GM19468 (cell line): Measurements from ENCODE around the gene SIPA1L3.

Experiments used
- ATAC-seq: cut with Tn5 transposase; IDR thresholded peaks from one replicate; pipeline ENCODE4 v1.9.1; 2021; ENCODE audit warnings: mild to moderate bottlenecking, moderate library complexity, moderate number of reproducible peaks; ENCODE audit not compliant: unreplicated experiment; ENCODE audit errors: extremely low read depth

Gene SIPA1L3

DNA sequence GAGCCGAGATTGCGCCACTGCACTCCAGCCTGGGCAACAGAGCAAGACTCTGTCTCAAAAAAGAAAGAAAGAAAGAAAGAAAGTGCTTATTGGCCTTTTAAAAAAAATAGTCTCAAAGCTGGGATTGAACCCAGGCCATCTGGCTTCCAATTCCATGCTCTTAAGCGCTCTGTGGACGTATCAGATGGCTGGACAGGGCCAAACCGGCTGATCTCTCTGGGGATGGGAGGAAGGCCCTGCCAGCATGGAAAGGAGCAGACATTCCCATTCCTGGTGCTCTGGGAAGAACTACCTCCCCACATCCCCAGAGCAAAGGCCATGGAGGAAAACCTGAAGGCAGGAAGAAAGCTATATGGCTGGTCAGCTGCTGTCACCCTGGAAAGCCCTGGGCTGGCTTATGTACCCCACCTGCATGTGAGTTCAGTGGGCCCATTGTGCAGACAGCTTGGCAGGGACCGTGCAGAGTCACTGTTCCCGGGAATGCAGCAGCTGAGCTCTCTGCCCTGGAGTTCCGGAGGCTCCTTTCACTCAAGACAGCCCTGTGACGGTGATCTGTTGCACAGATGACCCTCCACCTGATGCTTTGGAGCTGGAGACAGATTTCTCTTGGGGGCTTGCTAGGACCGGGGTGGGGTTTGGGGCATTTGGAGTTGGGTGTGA lies 84.3 kb downstream of the SIPA1L3 start:
- no peak for ATAC-seq

- ATAC-seq, result no peak
Observed at GRCh38 chr19:37991841-37992248, 84.8 kb downstream of the SIPA1L3 start.

DNA sequence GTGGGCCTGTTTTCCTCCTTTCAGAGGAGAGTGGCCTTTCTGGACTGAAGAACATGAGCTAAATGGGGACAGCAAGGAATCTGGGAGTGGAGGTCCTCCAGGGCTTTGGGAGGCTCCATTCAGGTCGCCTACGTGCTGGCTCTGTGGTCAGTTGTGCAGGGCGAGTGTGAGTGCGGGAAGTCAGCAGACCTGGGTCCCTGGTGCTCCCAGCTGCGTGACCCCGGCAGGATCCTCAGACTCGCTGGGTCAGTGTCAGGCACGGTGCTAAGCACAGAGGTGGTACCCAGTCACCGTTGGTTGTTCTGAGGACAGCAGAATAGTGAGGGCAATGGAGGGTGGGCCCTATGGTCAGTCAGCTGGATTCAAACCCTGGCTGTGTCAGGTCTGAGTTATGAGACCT lies 85.8 kb downstream of the SIPA1L3 start:
- ATAC-seq, result no peak

GRCh38 chr19:37994823-37995130 lies 87.8 kb downstream of the SIPA1L3 start:
- ATAC-seq, result no peak

- ATAC-seq, result no peak
Observed at GRCh38 chr19:37995346-37995745, 88.3 kb downstream of the SIPA1L3 start.

- no peak for ATAC-seq
Observed at GRCh38 chr19:37997911-37998344, 90.9 kb downstream of the SIPA1L3 start.

GRCh38 chr19:37998801-37999308 lies 91.8 kb downstream of the SIPA1L3 start:
- ATAC-seq, result no peak

DNA sequence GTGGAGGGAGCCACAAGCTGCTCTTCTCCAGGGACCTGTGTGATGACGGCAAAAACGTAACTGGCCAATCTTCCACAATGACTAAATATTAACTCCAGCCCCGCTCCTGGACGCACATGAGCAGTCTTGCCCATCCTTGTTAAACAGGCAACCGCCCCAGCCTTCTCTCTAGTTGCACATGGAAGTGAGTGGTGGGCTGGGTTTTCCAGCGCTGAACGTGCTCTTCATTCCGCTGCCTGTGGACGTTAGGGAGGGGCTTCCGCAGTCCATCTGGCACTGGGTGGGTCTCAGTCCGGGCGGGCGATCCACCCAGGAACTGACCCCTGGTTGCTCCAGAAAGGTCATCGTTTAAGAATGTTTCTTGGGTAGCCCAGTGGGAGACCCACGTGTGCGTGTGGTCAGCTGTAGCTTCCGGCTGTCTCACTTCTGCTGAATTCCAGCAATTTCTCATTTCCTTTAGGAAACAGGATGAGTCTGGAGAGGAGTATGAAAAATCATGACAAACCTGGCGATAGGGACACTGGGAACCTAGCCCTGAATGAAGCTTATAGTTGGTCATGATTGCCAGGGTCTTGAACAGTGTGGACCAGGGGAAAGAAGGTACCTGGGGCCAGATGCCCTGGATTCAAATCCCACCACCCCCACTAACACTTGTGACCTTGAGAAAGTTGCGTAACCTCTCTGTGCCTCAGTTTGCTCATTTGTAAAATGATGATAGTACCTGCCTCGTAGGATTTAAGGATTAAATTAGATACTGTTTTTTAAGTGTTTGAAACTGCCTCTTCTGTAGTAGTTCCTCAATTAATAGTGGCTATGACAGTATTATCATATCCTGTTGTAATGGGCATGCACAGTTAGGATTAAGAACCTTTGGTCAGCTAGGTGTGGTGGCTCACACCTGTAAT lies 92.6 kb downstream of the SIPA1L3 start:
- ATAC-seq, result no peak

- ATAC-seq, result no peak
Observed at GRCh38 chr19:38001158-38001781, 94.3 kb downstream of the SIPA1L3 start.

- no peak for ATAC-seq
Observed at GRCh38 chr19:38003438-38004185, 96.6 kb downstream of the SIPA1L3 start.

DNA sequence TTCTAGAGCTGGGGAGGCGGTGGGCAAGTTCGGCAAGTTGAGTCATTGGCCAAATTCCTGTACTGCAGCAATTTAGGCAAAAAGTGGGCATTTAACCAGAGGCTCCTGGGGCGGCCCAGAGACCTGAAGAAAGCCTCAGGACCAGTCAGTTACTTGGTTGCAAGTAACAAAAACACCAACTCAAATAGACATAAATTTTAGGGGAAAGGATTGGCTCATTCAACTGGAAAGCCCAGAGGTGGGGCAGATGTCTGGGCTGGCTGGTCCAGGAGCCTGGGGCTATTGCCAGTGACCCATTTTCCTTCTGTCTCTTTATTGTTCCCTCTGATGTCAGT lies 97.1 kb downstream of the SIPA1L3 start:
- no peak for ATAC-seq

- no peak for ATAC-seq
Observed at GRCh38 chr19:38004521-38005223, 97.7 kb downstream of the SIPA1L3 start.

- ATAC-seq, result no peak
Observed at GRCh38 chr19:38005224-38005614, 98.2 kb downstream of the SIPA1L3 start.

DNA sequence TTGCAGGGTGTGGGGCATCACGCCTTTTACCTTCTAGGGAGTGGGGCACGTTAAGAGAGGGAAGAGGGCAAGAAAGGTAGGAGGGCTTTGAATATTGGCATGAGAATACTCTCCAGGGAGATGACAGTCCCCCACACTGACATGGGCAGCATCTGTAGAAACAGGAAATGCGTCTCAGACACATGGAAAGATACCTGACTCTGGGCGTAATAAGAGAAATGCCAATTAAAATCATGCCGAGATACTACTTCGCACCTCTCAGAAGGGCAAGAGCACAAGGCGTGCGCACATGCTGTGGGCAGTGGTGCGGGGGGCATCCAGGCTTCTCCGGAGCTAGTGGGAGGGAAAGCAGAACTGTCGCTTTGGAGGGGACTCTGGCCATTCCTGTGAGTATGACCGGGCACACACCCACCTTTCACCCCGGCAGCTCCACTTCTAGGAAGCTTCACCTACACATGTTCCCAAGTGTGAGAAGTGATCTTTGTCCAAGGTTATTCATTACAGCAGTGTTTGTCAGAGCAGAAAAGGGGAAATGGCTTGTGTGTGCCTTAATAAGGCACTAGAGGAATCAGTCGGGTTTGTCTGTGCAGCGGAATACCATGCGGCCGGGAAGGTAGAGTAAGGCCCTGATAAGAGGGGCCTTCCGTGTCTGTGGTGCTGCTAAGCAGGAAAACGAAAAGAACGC lies 99.5 kb downstream of the SIPA1L3 start:
- ATAC-seq, result no peak

DNA sequence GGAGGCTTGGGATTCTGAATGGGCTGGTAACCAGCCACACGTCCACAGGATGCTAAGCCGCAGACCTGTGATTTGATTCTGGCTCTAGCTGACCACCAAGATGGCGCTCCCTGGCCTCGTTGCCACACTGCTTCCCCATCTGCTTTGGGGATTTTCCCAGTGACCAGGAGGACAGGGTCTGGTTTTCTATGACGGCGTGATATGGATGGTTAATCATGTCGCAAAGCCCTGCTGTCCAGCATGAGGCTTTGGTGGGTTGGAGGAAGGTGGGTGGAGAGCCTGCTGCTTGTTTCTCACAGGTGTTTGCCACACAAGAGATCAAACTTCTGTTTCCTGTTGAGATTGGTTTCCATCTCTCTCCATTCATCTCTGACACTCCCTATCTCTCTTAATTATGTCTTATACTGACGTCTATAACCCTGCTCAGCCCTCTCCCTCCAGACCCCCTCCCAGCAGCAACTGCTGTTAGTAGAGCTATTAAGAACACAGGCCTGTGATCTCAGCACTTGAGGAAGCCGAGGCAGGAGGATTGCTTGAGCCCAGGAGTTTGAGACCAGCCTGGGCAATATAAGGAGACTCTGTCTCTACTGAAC lies 102.7 kb downstream of the SIPA1L3 start:
- no peak for ATAC-seq

DNA sequence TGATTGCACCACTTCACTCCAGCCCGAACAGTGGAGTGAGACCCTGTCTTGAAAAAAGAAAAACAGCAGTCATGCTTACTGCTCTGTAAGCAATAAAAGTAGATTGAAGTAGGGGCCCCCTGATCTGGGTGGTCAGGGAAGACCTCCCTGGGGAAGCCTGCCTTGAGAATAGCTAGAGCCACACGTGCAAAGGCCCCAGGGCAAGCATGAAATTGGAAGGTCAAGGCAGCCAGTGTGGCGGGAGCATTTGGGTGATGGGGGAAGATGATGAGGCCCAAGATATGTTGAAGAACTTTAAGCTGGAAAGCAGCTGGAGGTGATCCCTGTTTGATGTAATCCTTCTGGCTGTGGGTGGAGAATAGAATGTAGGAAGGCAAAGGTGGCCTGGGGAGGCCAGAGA lies 104.4 kb downstream of the SIPA1L3 start:
- no peak for ATAC-seq

GRCh38 chr19:38012290-38012689 lies 105.3 kb downstream of the SIPA1L3 start:
- no peak for ATAC-seq

GRCh38 chr19:38012944-38013343 lies 105.9 kb downstream of the SIPA1L3 start:
- no peak for ATAC-seq
